ENCODE measurements around the gene IGF2. TPM values are rescaled to one million over a fixed set of nuclear protein-coding genes. Genes with fewer than 3 reads are reported as not detected.

Gene IGF2
- total and polyA plus RNA-seq, 2 of the 8 experiments (the other 6 are each of a cell fraction or from before 2014, with no cell fraction given), result 0.74 to 1.5 TPM

GRCh38 chr11:2126520-2127085 is 12.6 kb downstream of the IGF2 start:
- 56% methylated on average over 1 of the region's 2 CpGs; no CpG with 5 or more reads in 1 of the 2 experiments for WGBS, 2 experiments (ENCODE audit: extremely low coverage in 1 of 2, insufficient coverage in 1 of 2, insufficient read length in 1 of 2, insufficient replicate concordance in 2 of 2, low coverage in 1 of 2, low lambda C conversion rate in 2 of 2, missing lambda C conversion rate in 1 of 2)
- H3K14ac ChIP-seq (ENCODE audit: insufficient read length), result no peak overlapping the region
- H2BK5ac ChIP-seq (ENCODE audit: low read depth, low read length), result no peak overlapping the region
- no peaks in the 10 kb centered on the region for H3K79me2 ChIP-seq (ENCODE audit: control insufficient read depth in 1 of 2, insufficient read depth in 2 of 2, low read length in 2 of 2)
- H3K23me2 ChIP-seq (ENCODE audit: low read depth, low read length), result peaks cover 18% of the 10 kb centered on the region; the same call in 1 of the 2 replicates
- no peaks in the 10 kb centered on the region for H3K36me3 ChIP-seq (ENCODE audit: control insufficient read depth in 2 of 4, insufficient read depth in 4 of 4, low read length in 3 of 4)
- H3K9me3 ChIP-seq (ENCODE audit: insufficient read depth in 2 of 2, low read depth in 1 of 2, low read length in 1 of 2), result no peaks in the 10 kb centered on the region
- H2AK5ac ChIP-seq (ENCODE audit: low read depth, low read length), result no peak overlapping the region
- FAIRE-seq (no peak), DNase-seq (ENCODE audit: low read depth in 1 of 2, low spot score in 2 of 2) (no peak)
- H3K27ac ChIP-seq (ENCODE audit: low read depth, low read length), result no peak overlapping the region
- no peak overlapping the region for H4K8ac ChIP-seq (ENCODE audit: extremely low read depth, insufficient read depth, low read length)
- no peak overlapping the region for H2BK20ac ChIP-seq (ENCODE audit: low read length)
- peaks cover 0 to 5% of the 10 kb centered on the region in 2 experiments for H4K20me1 ChIP-seq (replicated peaks in 1 of 2; ENCODE audit: control insufficient read depth in 1 of 2, insufficient read depth in 2 of 2, low read length in 2 of 2)
- H2BK12ac ChIP-seq (ENCODE audit: low read depth, low read length), result no peak overlapping the region
- H2BK120ac ChIP-seq (replicated peaks; ENCODE audit: low read depth, low read length), result no peak overlapping the region
- ChIA-PET CTCF (ENCODE audit: partially characterized antibody) (no interaction called here), POLR2A (ENCODE audit: partially characterized antibody) (no interaction called here)
- no peaks in the 10 kb centered on the region for H3K27me3 ChIP-seq (replicated peaks in 1 of 4; ENCODE audit: control insufficient read depth in 3 of 4, extremely low read depth in 1 of 4, insufficient read depth in 3 of 4, low read length in 3 of 4)
- peaks cover 0 to under 1% (median 0%) of the 10 kb centered on the region in 4 experiments; a peak in 1 of 7 replicates for H3K4me1 ChIP-seq (replicated peaks in 1 of 4; ENCODE audit: control insufficient read depth in 3 of 4, insufficient read depth in 4 of 4, low read length in 3 of 4)
- H2AFZ ChIP-seq (ENCODE audit: low read length), result no peak overlapping the region
- H3K4me3 ChIP-seq (ENCODE audit: extremely low read depth in 1 of 4, insufficient read depth in 2 of 4, low read depth in 3 of 4, low read length in 4 of 4), result no peak overlapping the region
- no peak overlapping the region for H4K5ac ChIP-seq (ENCODE audit: insufficient read length, low read depth, low read length)
- H3K18ac ChIP-seq (ENCODE audit: extremely low read depth, low read length), result no peak overlapping the region
- H3K4me2 ChIP-seq (ENCODE audit: insufficient read depth in 1 of 2, low read depth in 2 of 2, low read length in 2 of 2), result no peak overlapping the region
- H3K23ac ChIP-seq (ENCODE audit: insufficient read length), result no peak overlapping the region
- no peak for TF ChIP-seq MAX (IDR thresholded peaks at IDR 0.05)
- no peak for TF ChIP-seq JUN (IDR thresholded peaks at IDR 0.05; ENCODE audit: low read depth, low read length)
- no peak for TF ChIP-seq GTF2F1 (IDR thresholded peaks at IDR 0.05; ENCODE audit: borderline replicate concordance, low read depth, low read length)
- TF ChIP-seq RBBP5 (IDR thresholded peaks at IDR 0.05; ENCODE audit: borderline replicate concordance, low read depth, low read length), result no peak
- TF ChIP-seq SP4 (IDR thresholded peaks at IDR 0.05; ENCODE audit: low read length), result no peak
- no peak for TF ChIP-seq TAF1 (IDR thresholded peaks at IDR 0.05; ENCODE audit: low read depth, low read length)
- TF ChIP-seq RAD21 (IDR thresholded peaks at IDR 0.05 in 1 of 2, conservative IDR thresholded peaks at IDR 0.05 in 1 of 2; ENCODE audit: low read depth in 2 of 2, low read length in 2 of 2), result no peak
- no peak for TF ChIP-seq SUZ12 (IDR thresholded peaks at IDR 0.05; ENCODE audit: low read length)
- TF ChIP-seq CEBPB (IDR thresholded peaks at IDR 0.05; ENCODE audit: low read depth, low read length), result no peak
- TF ChIP-seq HDAC2 (IDR thresholded peaks at IDR 0.05; ENCODE audit: borderline replicate concordance in 1 of 2, low read depth in 2 of 2, low read length in 2 of 2), result no peak
- TF ChIP-seq RXRA (IDR thresholded peaks at IDR 0.05; ENCODE audit: insufficient read depth, low read depth, low read length), result no peak
- H3K79me1 ChIP-seq (ENCODE audit: low read depth, low read length), result no peaks in the 10 kb centered on the region
- H3K4ac ChIP-seq (replicated peaks; ENCODE audit: insufficient read length, low read depth, low read length), result no peak overlapping the region
- no peak overlapping the region for H3K9ac ChIP-seq (replicated peaks in 1 of 4; ENCODE audit: extremely low read depth in 1 of 4, low read depth in 3 of 4, low read length in 3 of 4)
- no peak overlapping the region for H4K91ac ChIP-seq (replicated peaks; ENCODE audit: insufficient read length, low read length)
- H3K56ac ChIP-seq (replicated peaks; ENCODE audit: insufficient read length, low read depth, low read length), result peak overlapping the region; percentile 69
- H2BK15ac ChIP-seq (ENCODE audit: low read length), result no peak overlapping the region

Measured in H1 (cell line).